IMR-90 (cell line): ENCODE data around the gene AFDN. TPM values are rescaled to one million over a fixed set of nuclear protein-coding genes. Genes with fewer than 3 reads are reported as not detected.

Source experiments
- ATAC-seq: fragments of 200-7000 bp; cut with Tn5 transposase; 2 replicates; pipeline ENCODE4 v1.9.1; 2020; ENCODE audit warnings: low read depth, mild to moderate bottlenecking, moderate library complexity
- BruUV-seq: library from RNA; stranded (reverse); fragments of 400-500 nt; replicated peaks from 2 replicates; lab custom pipeline; 2021; lab: Mats Ljungman, UMichigan
- CTCF ChIA-PET: fragments of 300-600 bp; formaldehyde crosslinking; extraction: SDS; loops from one replicate; lab custom pipeline; 2021; ENCODE audit warnings: antibody characterized with exemption; lab: Yijun Ruan, JAX
- POLR2A ChIA-PET: fragments of 300-600 bp; sonication (Branson Sonifier 250); formaldehyde crosslinking; loops from one replicate; lab custom pipeline; 2022; ENCODE audit warnings: antibody characterized with exemption; ENCODE audit not compliant: unreplicated experiment; lab: Charles Lee
- DNase-seq: peaks from one replicate; pipeline ENCODE4 v3.0.0; 2013
- H2AFZ ChIP-seq: replicated peaks from 2 replicates; pipeline ENCODE3; 2013; ENCODE audit warnings: low read length, mild to moderate bottlenecking; ENCODE audit not compliant: poor library complexity
- H2AK5ac ChIP-seq: 2 replicates; pipeline ENCODE4 v1.6.1; 2013; ENCODE audit warnings: low read depth, low read length, inconsistent platforms
- H2AK9ac ChIP-seq: replicated peaks from 2 replicates; pipeline ENCODE3; 2013; ENCODE audit warnings: mild to moderate bottlenecking, low read depth, low read length, moderate library complexity; ENCODE audit not compliant: poor library complexity
- H2BK120ac ChIP-seq: 2 replicates; pipeline ENCODE4 v1.6.1; 2013; ENCODE audit warnings: low read depth, low read length, inconsistent platforms
- H2BK15ac ChIP-seq: 3 replicates; pipeline ENCODE4 v1.6.1; 2013; ENCODE audit warnings: low read depth, low read length, inconsistent platforms
- H2BK20ac ChIP-seq: 2 replicates; pipeline ENCODE4 v1.6.1; 2013; ENCODE audit warnings: low read depth, mild to moderate bottlenecking, inconsistent platforms, low read length, moderate library complexity
- H2BK5ac ChIP-seq: 2 replicates; pipeline ENCODE4 v1.6.1; 2013; ENCODE audit warnings: mild to moderate bottlenecking, low read depth, low read length, inconsistent platforms; ENCODE audit not compliant: poor library complexity, severe bottlenecking
- H3K14ac ChIP-seq: replicated peaks from 2 replicates; pipeline ENCODE4 v1.6.1; 2013; ENCODE audit warnings: low read depth, low read length, inconsistent platforms
- H3K18ac ChIP-seq: 2 replicates; pipeline ENCODE4 v1.6.1; 2013; ENCODE audit warnings: low read depth, low read length, control low read depth
- H3K23ac ChIP-seq: 2 replicates; pipeline ENCODE4 v1.6.1; 2013; ENCODE audit warnings: low read depth, low read length, inconsistent platforms
- H3K27ac ChIP-seq: 2 replicates; pipeline ENCODE4 v1.5.1; 2013; ENCODE audit warnings: mild to moderate bottlenecking, control low read depth, low read length; ENCODE audit not compliant: insufficient read depth
- H3K27me3 ChIP-seq: 2 replicates; pipeline ENCODE4 v1.6.1; 2013; ENCODE audit warnings: low read length; ENCODE audit not compliant: control insufficient read depth, insufficient read depth
- H3K36me3 ChIP-seq: 2 replicates; pipeline ENCODE4 v1.6.1; 2013; ENCODE audit warnings: low read length, mixed read lengths; ENCODE audit not compliant: control insufficient read depth, insufficient read depth
- H3K4ac ChIP-seq: 2 replicates; pipeline ENCODE4 v1.6.1; 2013; ENCODE audit warnings: low read depth, low read length, inconsistent platforms
- H3K4me1 ChIP-seq: 2 replicates; pipeline ENCODE4 v1.6.1; 2013; ENCODE audit warnings: low read length, mixed read lengths; ENCODE audit not compliant: control insufficient read depth, insufficient read depth
- H3K4me2 ChIP-seq: 2 replicates; pipeline ENCODE4 v1.6.1; 2013; ENCODE audit warnings: low read depth, mild to moderate bottlenecking, control low read depth, low read length, moderate library complexity
- H3K4me3 ChIP-seq: 2 replicates; pipeline ENCODE4 v1.5.1; 2013; ENCODE audit warnings: low read depth, mild to moderate bottlenecking, control low read depth, low read length, moderate library complexity; ENCODE audit not compliant: insufficient read depth
- H3K56ac ChIP-seq: 2 replicates; pipeline ENCODE4 v1.6.1; 2013; ENCODE audit warnings: low read length, inconsistent platforms; ENCODE audit not compliant: insufficient read depth; ENCODE audit errors: extremely low read depth
- H3K79me1 ChIP-seq, 2 experiments: 2 replicates each; pipeline ENCODE4 v1.6.1; 2013; ENCODE audit warnings: low read length in 2 of 2, inconsistent platforms in 1 of 2, low read depth in 1 of 2
- H3K9ac ChIP-seq: 2 replicates; pipeline ENCODE4 v1.6.1; 2013; ENCODE audit warnings: low read depth, low read length, control low read depth
- H3K9me1 ChIP-seq: 2 replicates; pipeline ENCODE4 v1.6.1; 2013; ENCODE audit warnings: low read length, inconsistent platforms; ENCODE audit not compliant: insufficient read depth
- H3K9me3 ChIP-seq: 2 replicates; pipeline ENCODE4 v1.6.1; 2013; ENCODE audit warnings: low read length; ENCODE audit not compliant: control insufficient read depth, insufficient read depth
- H4K20me1 ChIP-seq: 2 replicates; pipeline ENCODE4 v1.6.1; 2013; ENCODE audit warnings: low read length, inconsistent platforms; ENCODE audit not compliant: insufficient read depth
- H4K5ac ChIP-seq: 2 replicates; pipeline ENCODE4 v1.6.1; 2013; ENCODE audit warnings: mild to moderate bottlenecking, low read depth, low read length, control low read depth
- H4K8ac ChIP-seq, 2 experiments: 2 replicates each; pipeline ENCODE4 v1.6.1; 2013; ENCODE audit warnings: low read depth in 2 of 2, low read length in 2 of 2, control low read depth in 1 of 2, inconsistent platforms in 1 of 2
- H4K91ac ChIP-seq: 2 replicates; pipeline ENCODE4 v1.6.1; 2013; ENCODE audit warnings: low read depth, low read length, inconsistent platforms; ENCODE audit not compliant: insufficient read depth
- BHLHE40 ChIP-seq: fragments of 150-350 bp; IDR thresholded peaks from 2 replicates; pipeline ENCODE4 v1.6.1; 2016; ENCODE audit warnings: mild to moderate bottlenecking, low read depth, low read length
- CHD1 ChIP-seq: IDR thresholded peaks from 2 replicates; pipeline ENCODE4 v1.6.1; 2012; ENCODE audit warnings: low read depth, low read length, improper control_type of control experiment
- MAFK ChIP-seq: IDR thresholded peaks from 2 replicates; pipeline ENCODE4 v1.6.1; 2012; ENCODE audit warnings: low read depth, low read length, improper control_type of control experiment
- MXI1 ChIP-seq: IDR thresholded peaks from 2 replicates; pipeline ENCODE4 v1.6.1; 2012; ENCODE audit warnings: low read depth, mild to moderate bottlenecking, low read length, moderate library complexity, borderline replicate concordance
- POLR2A ChIP-seq: IDR thresholded peaks from 2 replicates; pipeline ENCODE4 v1.6.1; 2012; ENCODE audit warnings: mild to moderate bottlenecking, low read depth, low read length
- RFX5 ChIP-seq: IDR thresholded peaks from 2 replicates; pipeline ENCODE4 v1.8.0; 2012; ENCODE audit warnings: low read depth, mild to moderate bottlenecking, low read length, moderate library complexity
- SMC3 ChIP-seq: fragments of 150-350 bp; IDR thresholded peaks from 2 replicates; pipeline ENCODE4 v1.6.1; 2016; ENCODE audit warnings: low read depth, mild to moderate bottlenecking, antibody characterized with exemption, low read length, moderate library complexity
- dilution Hi-C: fragments of 300-500 bp; cut with HindIII; formaldehyde crosslinking; loops from one replicate; pipeline ENCODE4 v1.14.3; 2018; ENCODE audit warnings: low sequenced_read_pairs; ENCODE audit not compliant: unreplicated experiment
- in situ Hi-C: fragments of 300-500 bp; cut with MboI; formaldehyde crosslinking; loops from 3 replicates; pipeline ENCODE4 v1.14.3; 2019; ENCODE audit warnings: low sequenced_read_pairs, inconsistent platforms, mixed read lengths
- intact Hi-C: fragments of 100-400 bp; cut with micrococcal nuclease; formaldehyde crosslinking; loops from 2 replicates; pipeline ENCODE4 v1.10.0; 2022
- polyA plus RNA-seq, 3 experiments: library from polyadenylated mRNA; depleted of rRNA; stranded (reverse); fragments of >200 nt; gene quantifications; 2 replicates each; pipeline ENCODE4 v1.2.3, GENCODE V29; 2012; ENCODE audit warnings: low replicate concordance in 1 of 3
- total RNA-seq: library from RNA; depleted of rRNA; stranded (reverse); fragments of >200 nt; gene quantifications from 2 replicates; pipeline ENCODE4 v1.2.3, GENCODE V29; 2012
- TF ChIP-seq, protein P1 (sequence below): conservative IDR thresholded peaks from 2 replicates; pipeline ENCODE4 v1.5.1; 2012; ENCODE audit warnings: mild to moderate bottlenecking, low read depth, low read length, improper control_type of control experiment
- TF ChIP-seq, protein P2 (sequence below): fragments of 150-350 bp; IDR thresholded peaks from 2 replicates; pipeline ENCODE4 v1.6.1; 2016; ENCODE audit warnings: low read depth, mild to moderate bottlenecking, low read length, moderate library complexity, borderline replicate concordance

AFDN gene
- total and polyA plus RNA-seq, 2 of the 4 experiments (the other 2 are of a cell fraction): 11.6 to 20.8 TPM

DNA sequence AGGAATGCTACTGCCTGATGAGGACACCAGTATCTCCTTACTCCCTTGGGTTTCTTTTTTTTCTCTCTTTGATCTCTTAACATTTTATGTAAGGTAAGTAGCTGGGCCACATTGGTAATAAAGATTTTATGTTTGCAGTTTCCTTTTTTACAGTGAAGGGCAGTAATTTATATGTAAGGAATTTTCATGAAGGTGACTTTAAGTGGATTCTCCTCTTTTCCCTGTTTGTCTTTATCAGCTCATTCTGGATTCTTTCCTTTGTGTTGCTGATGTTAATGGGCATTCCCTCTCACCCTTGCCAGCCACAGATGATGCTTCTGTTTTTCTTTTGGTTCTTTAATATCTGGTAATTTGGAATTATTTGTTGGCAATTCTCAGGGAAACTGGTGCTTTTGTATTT lies 34.7 kb downstream of the AFDN start:
- no peak overlapping the region for H4K8ac ChIP-seq
- no peak for ATAC-seq
- POLR2A ChIA-PET: no interaction called here
- no peak overlapping the region for H3K27ac ChIP-seq
- no peak overlapping the region for H2BK120ac ChIP-seq
- no peak overlapping the region for H2AK5ac ChIP-seq
- no peak overlapping the region for H3K4me3 ChIP-seq
- H3K4ac ChIP-seq: no peak overlapping the region
- H2BK5ac ChIP-seq: no peak overlapping the region
- H2AFZ ChIP-seq: no peak overlapping the region
- TF ChIP-seq MXI1: no peak
- TF ChIP-seq, protein P1, sequence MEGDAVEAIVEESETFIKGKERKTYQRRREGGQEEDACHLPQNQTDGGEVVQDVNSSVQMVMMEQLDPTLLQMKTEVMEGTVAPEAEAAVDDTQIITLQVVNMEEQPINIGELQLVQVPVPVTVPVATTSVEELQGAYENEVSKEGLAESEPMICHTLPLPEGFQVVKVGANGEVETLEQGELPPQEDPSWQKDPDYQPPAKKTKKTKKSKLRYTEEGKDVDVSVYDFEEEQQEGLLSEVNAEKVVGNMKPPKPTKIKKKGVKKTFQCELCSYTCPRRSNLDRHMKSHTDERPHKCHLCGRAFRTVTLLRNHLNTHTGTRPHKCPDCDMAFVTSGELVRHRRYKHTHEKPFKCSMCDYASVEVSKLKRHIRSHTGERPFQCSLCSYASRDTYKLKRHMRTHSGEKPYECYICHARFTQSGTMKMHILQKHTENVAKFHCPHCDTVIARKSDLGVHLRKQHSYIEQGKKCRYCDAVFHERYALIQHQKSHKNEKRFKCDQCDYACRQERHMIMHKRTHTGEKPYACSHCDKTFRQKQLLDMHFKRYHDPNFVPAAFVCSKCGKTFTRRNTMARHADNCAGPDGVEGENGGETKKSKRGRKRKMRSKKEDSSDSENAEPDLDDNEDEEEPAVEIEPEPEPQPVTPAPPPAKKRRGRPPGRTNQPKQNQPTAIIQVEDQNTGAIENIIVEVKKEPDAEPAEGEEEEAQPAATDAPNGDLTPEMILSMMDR: no peak
- no peak for TF ChIP-seq SMC3
- no peak for TF ChIP-seq RFX5
- TF ChIP-seq, protein P2, sequence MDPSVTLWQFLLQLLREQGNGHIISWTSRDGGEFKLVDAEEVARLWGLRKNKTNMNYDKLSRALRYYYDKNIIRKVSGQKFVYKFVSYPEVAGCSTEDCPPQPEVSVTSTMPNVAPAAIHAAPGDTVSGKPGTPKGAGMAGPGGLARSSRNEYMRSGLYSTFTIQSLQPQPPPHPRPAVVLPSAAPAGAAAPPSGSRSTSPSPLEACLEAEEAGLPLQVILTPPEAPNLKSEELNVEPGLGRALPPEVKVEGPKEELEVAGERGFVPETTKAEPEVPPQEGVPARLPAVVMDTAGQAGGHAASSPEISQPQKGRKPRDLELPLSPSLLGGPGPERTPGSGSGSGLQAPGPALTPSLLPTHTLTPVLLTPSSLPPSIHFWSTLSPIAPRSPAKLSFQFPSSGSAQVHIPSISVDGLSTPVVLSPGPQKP: no peak
- TF ChIP-seq POLR2A: no peak
- no peak for TF ChIP-seq BHLHE40
- no peak for TF ChIP-seq MAFK
- TF ChIP-seq CHD1: no peak
- no peak overlapping the region for H3K9ac ChIP-seq
- H3K4me1 ChIP-seq: no peaks in the 10 kb centered on the region
- H4K20me1 ChIP-seq: no peaks in the 10 kb centered on the region; the same call in 1 of the 2 replicates
- no peak overlapping the region for H4K91ac ChIP-seq
- intact Hi-C loops (no loop called here), in situ Hi-C loops (no loop called here), dilution Hi-C loops (no loop called here)
- peaks cover 2% of the 10 kb centered on the region; the same call in 1 of the 2 replicates for H3K9me1 ChIP-seq
- H3K79me1 ChIP-seq: peaks cover 12 to 14% of the 10 kb centered on the region in 2 experiments
- H3K18ac ChIP-seq: no peak overlapping the region
- H3K23ac ChIP-seq: no peak overlapping the region
- H2BK20ac ChIP-seq: no peak overlapping the region
- no peak overlapping the region for H3K56ac ChIP-seq
- no peaks in the 10 kb centered on the region for H3K27me3 ChIP-seq
- H3K14ac ChIP-seq: no peak overlapping the region
- no peak overlapping the region for H2BK15ac ChIP-seq
- no peak overlapping the region for H4K5ac ChIP-seq
- H3K36me3 ChIP-seq: no peaks in the 10 kb centered on the region
- no TSS peak for BruUV-seq
- no peaks in the 10 kb centered on the region for H3K9me3 ChIP-seq
- no peak for DNase-seq
- no peak overlapping the region for H2AK9ac ChIP-seq
- CTCF ChIA-PET: no interaction called here
- H3K4me2 ChIP-seq: no peak overlapping the region
